AG04449 (cell line): ENCODE results near the gene LCN15.

Experiments
- CTCF ChIA-PET: fragments of 350-600 bp; formaldehyde crosslinking; extraction: SDS; loops from one replicate; lab custom pipeline; 2021; ENCODE audit warnings: antibody characterized with exemption; lab: Yijun Ruan, JAX
- POLR2A ChIA-PET: fragments of 400-600, 350-600 bp; formaldehyde crosslinking; extraction: SDS; loops from one replicate; lab custom pipeline; 2020; ENCODE audit warnings: antibody characterized with exemption, inconsistent platforms; lab: Yijun Ruan, JAX
- DNase-seq: peaks from one replicate; pipeline ENCODE4 v3.0.0-alpha.2; 2010; ENCODE audit warnings: low read depth, low spot score
- H3K4me3 ChIP-seq: 2 replicates; pipeline ENCODE4 v1.5.1; 2011; ENCODE audit warnings: low read depth, mild to moderate bottlenecking, control low read depth, low read length
- TF ChIP-seq, protein P1 (sequence below): IDR thresholded peaks from one replicate; pipeline ENCODE4 v1.5.1; 2011; ENCODE audit warnings: mild to moderate bottlenecking, moderate library complexity, low read length, control low read depth, inconsistent platforms; ENCODE audit not compliant: insufficient read depth; ENCODE audit errors: missing control alignments

Gene LCN15

DNA sequence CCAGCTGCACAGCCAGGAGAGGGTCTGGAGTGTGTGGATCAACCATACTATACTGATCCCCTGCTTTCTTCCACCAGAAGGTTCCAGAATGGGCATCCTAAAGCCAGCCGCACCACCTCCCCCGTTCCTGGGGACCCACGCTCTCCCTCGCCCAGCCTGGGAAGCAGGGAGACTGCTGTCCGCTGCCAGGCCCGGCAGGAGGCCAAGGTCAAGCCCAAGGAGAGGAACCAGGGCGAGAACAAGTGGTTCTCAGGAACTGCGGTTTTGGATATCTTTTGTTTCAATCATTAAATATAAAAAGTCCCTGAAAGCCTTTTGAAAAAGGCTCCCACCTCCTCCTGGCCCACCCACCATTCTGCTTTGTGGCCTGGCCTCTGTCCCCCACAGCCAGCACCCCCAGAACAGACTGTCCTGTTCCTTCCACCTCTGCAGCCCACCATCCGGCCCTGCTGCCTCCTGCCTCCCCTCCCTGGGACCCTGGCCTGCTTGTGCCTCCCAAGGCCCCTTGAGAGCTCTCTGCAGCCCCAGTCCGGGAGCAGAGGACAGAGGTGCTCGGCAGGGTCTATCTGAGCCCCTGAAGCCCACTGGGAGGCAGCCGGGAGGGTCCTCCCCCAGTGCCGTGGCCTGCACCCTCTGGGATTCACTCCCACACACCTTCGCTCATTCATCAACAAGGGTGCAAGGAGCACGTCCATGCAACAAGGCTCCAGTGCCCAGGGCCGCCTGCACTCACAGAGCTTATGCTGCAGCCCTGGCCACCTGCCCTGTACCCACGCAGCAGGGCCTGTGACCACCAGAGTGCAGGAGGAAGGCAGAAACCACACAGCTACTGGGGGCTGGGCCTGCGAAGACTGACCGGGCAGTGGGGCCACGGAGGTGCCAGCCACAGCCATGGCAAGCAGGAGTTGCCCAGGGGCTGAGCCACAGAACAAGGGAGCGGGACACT is 15.4 kb downstream of the LCN15 start:
- TF ChIP-seq, protein P1, sequence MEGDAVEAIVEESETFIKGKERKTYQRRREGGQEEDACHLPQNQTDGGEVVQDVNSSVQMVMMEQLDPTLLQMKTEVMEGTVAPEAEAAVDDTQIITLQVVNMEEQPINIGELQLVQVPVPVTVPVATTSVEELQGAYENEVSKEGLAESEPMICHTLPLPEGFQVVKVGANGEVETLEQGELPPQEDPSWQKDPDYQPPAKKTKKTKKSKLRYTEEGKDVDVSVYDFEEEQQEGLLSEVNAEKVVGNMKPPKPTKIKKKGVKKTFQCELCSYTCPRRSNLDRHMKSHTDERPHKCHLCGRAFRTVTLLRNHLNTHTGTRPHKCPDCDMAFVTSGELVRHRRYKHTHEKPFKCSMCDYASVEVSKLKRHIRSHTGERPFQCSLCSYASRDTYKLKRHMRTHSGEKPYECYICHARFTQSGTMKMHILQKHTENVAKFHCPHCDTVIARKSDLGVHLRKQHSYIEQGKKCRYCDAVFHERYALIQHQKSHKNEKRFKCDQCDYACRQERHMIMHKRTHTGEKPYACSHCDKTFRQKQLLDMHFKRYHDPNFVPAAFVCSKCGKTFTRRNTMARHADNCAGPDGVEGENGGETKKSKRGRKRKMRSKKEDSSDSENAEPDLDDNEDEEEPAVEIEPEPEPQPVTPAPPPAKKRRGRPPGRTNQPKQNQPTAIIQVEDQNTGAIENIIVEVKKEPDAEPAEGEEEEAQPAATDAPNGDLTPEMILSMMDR, result no peak
- ChIA-PET CTCF (interaction anchor here (3.1 kb wide), 1 partner anchor 11 kb away, joined by 19 read pairs; no protein-coding TSS in a partner anchor), POLR2A (interaction anchor here (1.1 kb wide), 1 partner anchor 20 kb away, joined by 5 read pairs; no protein-coding TSS in a partner anchor)
- no peak for DNase-seq
- H3K4me3 ChIP-seq, result no peak overlapping the region

DNA sequence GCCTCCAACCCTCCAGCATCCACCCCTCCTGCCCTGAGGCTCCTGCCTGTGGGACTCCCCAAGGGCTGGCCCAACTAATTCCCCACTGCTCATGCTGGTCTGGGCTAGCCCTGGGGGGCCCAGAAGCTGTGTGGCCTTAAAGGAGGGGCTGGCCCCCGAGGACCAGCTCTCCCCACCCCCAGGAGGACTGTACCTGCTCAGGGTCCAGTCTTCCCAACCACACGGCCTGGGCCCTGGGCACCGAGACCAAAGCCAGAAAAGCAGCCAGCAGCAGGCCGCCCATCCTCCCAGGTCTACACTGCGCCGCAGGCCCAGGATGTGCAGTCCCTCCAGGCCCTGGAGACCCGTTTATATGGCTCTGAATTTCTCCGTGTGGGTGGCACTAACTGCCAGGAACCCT is 16.1 kb downstream of the LCN15 start, which contains the start of gene LCN6:
TSS of gene LCN6 (minus strand) at position 325 of the 400 bp plus-strand sequence. CDS start at position 283, 42 bp downstream.
- POLR2A ChIA-PET, result no interaction called here
- H3K4me3 ChIP-seq, result no peak within 1 kb of the TSS
- DNase-seq, result no peak
- CTCF ChIA-PET, result interaction anchor here (1.1 kb wide), 1 partner anchor 12 kb away, joined by 4 read pairs; no protein-coding TSS in a partner anchor
- TF ChIP-seq, protein P1, result no peak

DNA sequence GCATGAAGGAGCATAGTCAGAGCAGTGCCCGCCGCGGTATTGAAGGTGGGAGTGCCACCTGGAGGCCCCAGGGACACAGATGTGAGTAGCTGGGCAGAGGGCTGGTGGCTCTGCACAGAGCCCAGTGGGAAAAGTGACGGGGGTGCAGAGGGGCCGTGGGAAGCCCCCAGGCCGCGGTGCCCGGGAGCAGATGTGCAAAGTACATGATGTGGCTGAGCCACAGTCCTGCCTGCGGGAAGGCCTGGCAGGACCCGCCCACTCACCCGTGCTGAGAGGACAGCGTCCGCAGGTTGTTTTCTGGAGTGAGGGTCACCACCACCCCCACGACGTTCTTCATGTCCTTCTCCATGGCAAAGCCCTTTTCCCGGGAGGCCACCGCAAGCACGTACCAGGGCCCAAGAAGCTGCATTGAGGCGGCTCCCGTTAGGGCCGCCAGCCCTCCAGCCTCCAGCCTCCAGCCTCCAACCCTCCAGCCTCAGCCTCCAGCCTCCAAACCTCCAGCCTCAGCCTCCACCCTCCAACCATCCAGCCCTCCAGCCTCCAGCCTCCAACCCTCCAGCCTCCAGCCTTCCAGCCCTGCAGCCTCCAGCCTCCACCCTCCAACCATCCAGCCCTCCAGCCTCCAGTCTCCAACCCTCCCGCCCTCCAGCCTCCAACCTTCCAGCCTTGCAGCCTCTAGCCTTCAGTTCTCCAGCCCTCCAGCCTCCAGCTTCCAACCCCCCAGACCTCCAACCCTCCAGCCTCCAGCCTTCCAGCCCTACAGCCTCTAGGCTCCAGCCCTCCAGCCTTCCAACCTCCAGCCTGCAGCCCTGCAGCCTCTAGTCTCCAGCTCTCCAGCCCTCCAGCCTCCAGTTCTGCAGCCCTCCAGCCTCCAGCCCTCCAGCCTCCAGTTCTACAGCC is 16.9 kb downstream of the LCN15 start:
- ChIA-PET CTCF (interaction anchor here (1.1 to 1.6 kb wide), 2 partner anchors 13 to 22 kb away, joined by 3 to 4 read pairs; no protein-coding TSS in a partner anchor), POLR2A (no interaction called here)
- no peak overlapping the region for H3K4me3 ChIP-seq
- no peak for DNase-seq
- TF ChIP-seq, protein P1, result no peak

DNA sequence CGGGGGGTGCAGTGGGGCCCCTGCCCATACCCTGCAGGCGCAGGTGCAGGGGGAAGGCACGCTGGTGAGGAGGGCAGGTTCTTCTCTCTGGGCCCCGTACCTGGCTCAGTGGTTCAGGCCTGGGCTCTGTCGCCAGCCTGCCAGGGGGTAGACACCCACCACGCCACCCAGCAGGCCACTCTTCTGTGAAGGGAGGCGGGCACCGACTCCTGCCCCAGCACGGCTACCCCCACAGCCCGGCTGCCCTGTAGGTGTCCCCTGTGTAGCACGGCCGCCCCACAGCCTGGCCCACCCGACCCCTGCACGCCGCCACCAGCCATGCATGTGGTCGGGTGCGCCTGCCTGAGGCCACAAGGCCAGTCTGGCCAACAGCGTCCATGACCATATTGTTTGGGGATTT is 17.7 kb downstream of the LCN15 start:
- TF ChIP-seq, protein P1, result no peak
- POLR2A ChIA-PET, result no interaction called here
- no peak for DNase-seq
- H3K4me3 ChIP-seq, result no peak overlapping the region
- CTCF ChIA-PET, result interaction anchor here (1.6 kb wide), 1 partner anchor 23 kb away, joined by 3 read pairs; no protein-coding TSS in a partner anchor

DNA sequence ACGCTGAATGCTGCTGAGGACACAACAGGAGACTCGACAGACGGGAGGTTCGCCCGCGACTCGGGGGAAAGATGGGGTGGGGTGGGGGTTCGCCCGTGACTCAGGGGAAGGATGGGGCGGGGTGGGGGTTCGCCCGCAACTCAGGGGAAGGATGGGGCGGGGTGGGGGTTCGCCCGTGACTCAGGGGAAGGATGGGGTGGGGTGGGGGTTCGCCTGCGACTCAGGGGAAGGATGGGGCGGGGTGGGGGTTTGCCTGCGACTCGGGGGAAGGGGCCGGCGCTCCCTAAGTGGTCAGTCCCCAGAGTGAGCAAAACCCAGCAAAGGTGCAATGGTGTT is 18.2 kb downstream of the LCN15 start:
- TF ChIP-seq, protein P1, result no peak

More for the DNA sequence above, 18.2 kb downstream of the LCN15 start:
- ChIA-PET CTCF (interaction anchor here (1.5 kb wide), 1 partner anchor 20 kb away, joined by 3 read pairs; no protein-coding TSS in a partner anchor), POLR2A (no interaction called here)
- DNase-seq, result no peak
- H3K4me3 ChIP-seq, result no peak overlapping the region
